GM12872 (cell line): Measurements from ENCODE around the gene SFMBT2.

ENCODE experiments used
- TF ChIP-seq, protein P1 (sequence below): IDR thresholded peaks from 3 replicates; pipeline ENCODE4 v1.5.1; 2011; ENCODE audit warnings: low read depth, mild to moderate bottlenecking, low read length, moderate library complexity; ENCODE audit not compliant: insufficient read depth

The SFMBT2 gene

DNA sequence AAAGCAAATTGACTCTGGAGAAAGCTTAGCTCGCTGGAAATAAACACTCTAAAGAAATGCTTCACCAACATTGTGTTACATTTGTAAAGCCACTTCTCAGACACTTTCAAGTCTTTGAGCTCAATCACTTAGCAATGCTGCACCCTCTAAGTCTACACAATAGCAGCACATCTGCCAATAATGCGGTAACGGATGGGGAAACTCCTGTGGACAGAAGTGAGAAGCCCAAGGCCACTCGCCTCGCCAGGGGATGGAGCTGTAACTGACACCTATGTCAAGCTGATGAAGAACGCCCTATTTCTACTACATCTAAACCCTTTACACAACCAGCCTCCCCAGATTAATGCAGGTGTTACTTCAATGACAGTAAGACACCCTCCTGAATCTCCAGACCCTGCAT is 167.7 kb downstream of the SFMBT2 start:
- TF ChIP-seq, protein P1, sequence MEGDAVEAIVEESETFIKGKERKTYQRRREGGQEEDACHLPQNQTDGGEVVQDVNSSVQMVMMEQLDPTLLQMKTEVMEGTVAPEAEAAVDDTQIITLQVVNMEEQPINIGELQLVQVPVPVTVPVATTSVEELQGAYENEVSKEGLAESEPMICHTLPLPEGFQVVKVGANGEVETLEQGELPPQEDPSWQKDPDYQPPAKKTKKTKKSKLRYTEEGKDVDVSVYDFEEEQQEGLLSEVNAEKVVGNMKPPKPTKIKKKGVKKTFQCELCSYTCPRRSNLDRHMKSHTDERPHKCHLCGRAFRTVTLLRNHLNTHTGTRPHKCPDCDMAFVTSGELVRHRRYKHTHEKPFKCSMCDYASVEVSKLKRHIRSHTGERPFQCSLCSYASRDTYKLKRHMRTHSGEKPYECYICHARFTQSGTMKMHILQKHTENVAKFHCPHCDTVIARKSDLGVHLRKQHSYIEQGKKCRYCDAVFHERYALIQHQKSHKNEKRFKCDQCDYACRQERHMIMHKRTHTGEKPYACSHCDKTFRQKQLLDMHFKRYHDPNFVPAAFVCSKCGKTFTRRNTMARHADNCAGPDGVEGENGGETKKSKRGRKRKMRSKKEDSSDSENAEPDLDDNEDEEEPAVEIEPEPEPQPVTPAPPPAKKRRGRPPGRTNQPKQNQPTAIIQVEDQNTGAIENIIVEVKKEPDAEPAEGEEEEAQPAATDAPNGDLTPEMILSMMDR = no peak

DNA sequence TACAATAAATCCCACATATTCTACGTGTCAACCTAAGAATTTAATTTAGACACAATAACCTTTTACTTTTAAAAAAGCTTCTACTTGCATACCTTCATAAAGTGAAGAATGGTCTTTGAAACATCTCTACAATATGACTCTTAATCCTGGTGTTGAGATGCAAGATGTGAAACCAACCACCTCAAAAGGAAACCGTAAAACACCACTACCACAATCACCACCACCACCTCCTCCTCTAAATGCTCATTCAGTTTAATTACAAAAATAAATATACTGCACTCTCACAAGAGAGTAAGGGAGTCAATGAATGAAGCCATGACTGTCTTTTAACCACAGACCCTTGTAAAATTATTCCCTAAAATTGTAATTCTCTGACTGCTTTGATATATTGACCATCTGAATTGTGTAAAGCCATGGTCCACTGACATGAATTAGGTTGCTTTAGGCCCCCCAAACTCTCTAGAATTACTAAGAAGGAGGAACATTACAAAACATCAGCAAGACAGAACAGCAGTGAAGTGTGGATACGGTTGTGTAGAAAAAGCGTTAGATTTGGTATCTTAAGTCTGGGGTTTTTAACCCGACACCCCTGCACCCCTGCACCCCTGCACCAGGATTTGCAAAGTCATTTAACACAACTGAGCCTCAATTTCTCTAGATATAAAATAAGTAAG is 171.4 kb downstream of the SFMBT2 start:
- TF ChIP-seq, protein P1 = no peak

DNA sequence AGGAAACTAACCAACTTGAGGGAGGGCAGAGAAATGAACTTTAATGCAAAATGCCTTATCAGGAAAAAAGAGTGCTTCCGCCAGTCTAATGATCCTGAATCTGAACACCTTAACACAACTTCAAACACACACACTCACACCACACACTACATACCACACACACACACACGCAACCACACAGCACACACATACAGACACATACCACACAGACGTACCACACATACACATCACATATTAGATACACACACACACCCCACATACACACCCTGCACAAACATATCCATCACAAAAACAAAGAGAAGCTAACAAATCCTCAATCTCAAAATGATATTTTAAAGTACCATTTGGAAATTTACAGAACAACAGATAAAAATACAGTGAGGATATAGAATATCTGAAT is 175.5 kb downstream of the SFMBT2 start:
- TF ChIP-seq, protein P1 = no peak

DNA sequence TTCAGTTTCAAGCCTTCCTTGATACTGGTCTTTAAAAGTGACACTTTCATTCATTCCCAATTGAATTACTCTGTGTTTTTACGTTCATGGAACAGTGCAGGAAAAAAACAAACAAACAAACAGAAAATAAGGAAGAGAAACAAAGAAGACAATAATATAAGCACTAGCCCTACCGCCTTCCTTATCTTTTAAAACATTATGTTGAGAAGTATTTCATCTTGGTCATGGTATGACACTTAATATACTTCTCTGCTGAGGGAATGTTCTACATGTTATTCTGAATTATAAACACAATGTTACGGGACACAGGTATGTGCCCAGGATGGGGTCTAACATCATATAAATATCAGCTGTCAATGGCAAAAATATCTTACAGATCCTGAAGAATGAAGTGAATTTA is 176.7 kb downstream of the SFMBT2 start:
- TF ChIP-seq, protein P1 = no peak

DNA sequence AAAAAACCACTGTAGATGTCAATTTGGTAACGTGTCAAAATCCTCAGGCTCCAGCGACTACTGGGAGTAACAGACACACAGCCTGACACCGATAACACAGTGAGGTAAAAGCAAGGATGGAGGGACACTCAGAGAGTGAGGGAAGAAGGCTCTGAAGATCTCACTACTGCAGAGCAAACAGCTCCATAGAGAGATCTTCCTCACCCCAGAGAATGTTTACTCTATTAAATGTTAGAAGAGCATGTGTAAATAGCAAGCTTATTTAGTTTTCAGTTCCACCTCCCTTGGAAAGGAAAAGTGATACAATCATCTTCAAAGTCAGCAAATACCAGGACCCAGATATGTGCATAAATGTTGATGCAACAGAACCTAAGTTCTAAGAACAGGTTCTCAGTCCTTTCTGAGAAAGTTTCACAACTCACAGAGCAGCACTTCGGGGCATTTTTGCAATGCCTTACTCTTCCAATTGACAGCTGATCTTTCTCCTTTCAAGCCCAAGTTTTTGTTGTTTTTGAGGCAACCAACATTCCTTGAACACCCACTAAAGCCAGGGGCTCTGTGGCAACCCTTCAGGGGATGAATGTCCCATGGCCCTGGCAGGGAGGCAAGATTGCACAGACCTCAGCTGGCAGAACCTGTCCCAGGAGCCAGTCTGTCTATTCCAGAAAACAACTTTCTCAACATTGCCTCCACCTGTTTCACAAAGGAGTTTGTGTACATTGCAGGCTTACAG is 177.4 kb downstream of the SFMBT2 start:
- TF ChIP-seq, protein P1 = no peak

DNA sequence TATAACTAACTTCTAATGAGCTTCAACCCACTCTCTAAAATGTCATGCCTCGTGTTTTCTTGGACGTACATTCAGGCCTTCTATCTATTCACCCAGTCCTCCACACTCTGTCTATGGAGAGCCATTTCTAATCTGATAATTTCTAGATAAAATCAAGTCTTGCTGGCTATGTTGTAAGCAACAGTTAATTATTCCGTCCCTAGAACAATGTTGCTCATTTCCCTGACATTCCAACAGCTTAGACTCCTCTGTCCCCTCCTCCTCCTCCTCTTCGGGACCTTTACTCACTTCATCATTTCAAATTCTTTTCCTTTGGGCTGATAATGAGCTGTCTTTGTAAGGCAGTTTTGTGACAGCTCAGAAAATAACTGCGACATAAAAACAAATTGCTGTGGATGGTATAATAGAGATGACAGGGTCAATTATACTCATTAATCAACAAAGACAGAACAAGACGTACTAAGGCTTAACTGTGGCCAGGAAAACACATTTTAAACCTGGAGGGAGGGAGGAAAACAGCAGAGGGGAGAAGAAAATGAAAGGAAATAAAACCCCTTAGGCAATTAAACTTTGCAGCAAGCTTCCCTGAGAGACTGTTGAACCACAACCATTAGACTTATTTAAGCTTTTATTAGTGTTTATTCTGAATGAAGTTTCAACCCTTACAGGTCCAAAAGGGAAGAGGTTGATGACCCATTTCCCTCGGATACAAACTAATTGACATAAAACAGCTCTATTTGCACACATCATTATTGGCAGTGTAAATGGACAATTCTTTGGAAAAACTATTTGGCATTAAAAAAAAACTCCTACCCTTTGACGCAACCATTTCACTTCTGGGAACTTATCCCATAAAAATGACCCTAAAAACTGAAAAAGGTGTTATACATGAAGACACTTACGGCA is 179.1 kb downstream of the SFMBT2 start:
- TF ChIP-seq, protein P1 = no peak

DNA sequence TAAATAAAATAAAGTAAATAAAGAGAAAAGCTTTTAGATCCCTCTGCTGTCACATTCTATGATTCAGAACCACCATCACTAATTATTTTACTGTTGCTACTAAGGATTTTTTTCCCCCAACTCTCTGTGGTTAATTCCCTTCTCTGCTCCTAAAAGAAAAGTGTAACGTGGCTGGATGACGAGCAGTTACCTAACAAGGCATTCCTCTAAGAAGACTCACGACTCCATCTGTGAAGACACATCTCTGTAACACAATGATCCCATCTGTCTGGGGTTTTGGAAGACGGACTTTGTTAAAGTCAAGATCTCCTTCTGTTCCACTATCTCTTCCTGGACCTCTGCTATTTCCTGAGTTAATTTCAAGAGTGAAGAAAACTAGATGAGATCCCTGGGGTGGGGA is 179.9 kb downstream of the SFMBT2 start:
- TF ChIP-seq, protein P1 = no peak
